CD14-positive monocyte (primary cell): ENCODE measurements around the gene COL5A3. TPM values are rescaled to one million over a fixed set of nuclear protein-coding genes. Genes with fewer than 3 reads are reported as not detected.

ENCODE experiments used
- DNase-seq, 3 donors: peaks; one replicate each; pipeline ENCODE4 v3.0.0-alpha.2; 2011 to 2022
- H2AFZ ChIP-seq: 2 replicates; pipeline ENCODE4 v1.6.0; 2012; ENCODE audit warnings: mild to moderate bottlenecking, low read depth, low read length, inconsistent platforms; ENCODE audit not compliant: insufficient read depth, poor library complexity, severe bottlenecking
- H3K27ac ChIP-seq, 2 donors: 1 replicate in 1 of 2; 2 replicates in 1 of 2; pipeline ENCODE4 v1.5.1; 2012 to 2013; ENCODE audit warnings: low read length in 2 of 2, control low read depth in 1 of 2, inconsistent platforms in 1 of 2, low read depth in 1 of 2, mild to moderate bottlenecking in 1 of 2
- H3K27me3 ChIP-seq, 2 donors: one replicate each; pipeline versions ENCODE4 v1.6.0 to v1.6.1; 2011 to 2013; ENCODE audit warnings: low read length in 2 of 2; ENCODE audit not compliant: control insufficient read depth in 2 of 2, insufficient read depth in 2 of 2
- H3K36me3 ChIP-seq, 2 donors: replicated peaks in 1 of 2; 1 replicate in 1 of 2; 2 replicates in 1 of 2; pipeline versions ENCODE4 v1.5.1 to v1.6.1; 2012 to 2013; ENCODE audit warnings: low read length in 2 of 2, control low read depth in 1 of 2, inconsistent platforms in 1 of 2, mild to moderate bottlenecking in 1 of 2; ENCODE audit not compliant: insufficient read depth in 2 of 2, control insufficient read depth in 1 of 2
- H3K4me1 ChIP-seq, 2 donors: 1 replicate in 1 of 2; 2 replicates in 1 of 2; pipeline versions ENCODE4 v1.5.1 to v1.6.1; 2012 to 2013; ENCODE audit warnings: low read length in 2 of 2, control low read depth in 1 of 2, inconsistent platforms in 1 of 2, mild to moderate bottlenecking in 1 of 2, moderate library complexity in 1 of 2; ENCODE audit not compliant: insufficient read depth in 2 of 2, control insufficient read depth in 1 of 2
- H3K4me2 ChIP-seq: replicated peaks from 2 replicates; pipeline ENCODE3; 2012; ENCODE audit warnings: low read length, moderate library complexity, mild to moderate bottlenecking; ENCODE audit not compliant: poor library complexity, severe bottlenecking; ENCODE audit errors: extremely low read depth
- H3K4me3 ChIP-seq, 3 experiments: fragments of 200-600 bp in 1 of 3; sonication (generic) in 1 of 3; replicated peaks in 1 of 3; 1 replicate in 2 of 3; 2 replicates in 1 of 3; pipeline ENCODE4 v1.5.1; 2011 to 2013; ENCODE audit warnings: low read length in 3 of 3, mild to moderate bottlenecking in 3 of 3, control low read depth in 2 of 3, low read depth in 2 of 3, inconsistent platforms in 1 of 3, moderate library complexity in 1 of 3
- H3K79me2 ChIP-seq: 2 replicates; pipeline ENCODE4 v1.6.0; 2012; ENCODE audit warnings: mild to moderate bottlenecking, control low read depth, inconsistent platforms, low read length, moderate library complexity; ENCODE audit not compliant: insufficient read depth
- H3K9ac ChIP-seq: 2 replicates; pipeline ENCODE4 v1.6.0; 2017; ENCODE audit warnings: low read length, mild to moderate bottlenecking; ENCODE audit not compliant: insufficient read depth, poor library complexity, severe bottlenecking
- H3K9me3 ChIP-seq, 2 donors: replicated peaks in 1 of 2; 1 replicate in 1 of 2; 2 replicates in 1 of 2; pipeline versions ENCODE4 v1.5.1 to v1.6.1; 2012 to 2013; ENCODE audit warnings: low read length in 2 of 2, control low read depth in 1 of 2; ENCODE audit not compliant: control insufficient read depth in 1 of 2, insufficient read depth in 1 of 2
- H4K20me1 ChIP-seq: 2 replicates; pipeline ENCODE4 v1.6.0; 2012; ENCODE audit warnings: mild to moderate bottlenecking, low read length, control low read depth, moderate library complexity; ENCODE audit not compliant: insufficient read depth
- H3K27ac Mint-ChIP-seq, 7 donors: one replicate each; pipeline ENCODE4 v1.8.0; 2020; ENCODE audit warnings: mild to moderate bottlenecking in 7 of 7, mixed read lengths in 7 of 7, moderate library complexity in 6 of 7, inconsistent platforms in 2 of 7
- H3K27me3 Mint-ChIP-seq, 3 donors: one replicate each; pipeline ENCODE4 v1.8.0; 2021 to 2022; ENCODE audit warnings: low read depth in 3 of 3, mild to moderate bottlenecking in 3 of 3, mixed read lengths in 3 of 3, moderate library complexity in 3 of 3, inconsistent platforms in 1 of 3
- H3K36me3 Mint-ChIP-seq, 2 donors: one replicate each; pipeline ENCODE4 v1.8.0; 2020; ENCODE audit warnings: mixed read lengths in 2 of 2, inconsistent platforms in 1 of 2, mild to moderate bottlenecking in 1 of 2
- H3K4me1 Mint-ChIP-seq: one replicate; pipeline ENCODE4 v1.8.0; 2020; ENCODE audit warnings: mild to moderate bottlenecking, mixed read lengths
- H3K4me3 Mint-ChIP-seq, 2 donors: one replicate each; pipeline ENCODE4 v1.8.0; 2020; ENCODE audit warnings: mild to moderate bottlenecking in 2 of 2, mixed read lengths in 2 of 2, moderate library complexity in 1 of 2
- H3K9me3 Mint-ChIP-seq, 7 donors: one replicate each; pipeline ENCODE4 v1.8.0; 2020 to 2022; ENCODE audit warnings: mixed read lengths in 7 of 7, mild to moderate bottlenecking in 6 of 7, moderate library complexity in 6 of 7, inconsistent platforms in 2 of 7
- CTCF ChIP-seq: fragments of 200-600 bp; IDR thresholded peaks from one replicate; pipeline ENCODE4 v1.8.0; 2022; ENCODE audit warnings: antibody characterized with exemption, mild to moderate bottlenecking
- WGBS: methylation state at CpG from one replicate; pipeline ENCODE4 v1.1.5; 2013; ENCODE audit warnings: missing lambda C conversion rate; ENCODE audit not compliant: insufficient coverage; 5-methylcytosine and 5-hydroxymethylcytosine counted together
- intact Hi-C, 2 donors: fragments of 100-400 bp; cut with micrococcal nuclease; formaldehyde crosslinking; loops; one replicate each; pipeline versions ENCODE4 v1.15.0 to v1.15.1; 2023
- polyA plus RNA-seq, 3 donors: library from polyadenylated mRNA; depleted of rRNA in 1 of 3; unstranded in 2 of 3; stranded (reverse) in 1 of 3; fragments of 300-500 nt in 2 of 3; fragments of >200 nt in 1 of 3; fragmentation: Illumina TruSeq in 2 of 3; gene quantifications; 1 replicate in 2 of 3; 2 replicates in 1 of 3; pipeline ENCODE4 v1.2.3, GENCODE V29; 2012 to 2021

The COL5A3 gene
- polyA plus RNA-seq, 3 donors = not detected

GRCh38 chr19:9996541-9996940 lies 13.8 kb downstream of the COL5A3 start:
- H3K36me3 Mint-ChIP-seq = no peaks in the 10 kb centered on the region
- Histone ChIP-seq H3K4me2 (no peak overlapping the region), H3K27me3 (no peaks in the 10 kb centered on the region), H4K20me1 (no peaks in the 10 kb centered on the region), H3K4me1 (no peaks in the 10 kb centered on the region), H3K4me3 (no peak overlapping the region), H3K9me3 (no peaks in the 10 kb centered on the region), H3K79me2 (no peaks in the 10 kb centered on the region), H2AFZ (no peak overlapping the region), H3K9ac (no peak overlapping the region), H3K27ac (no peak overlapping the region), H3K36me3 (no peaks in the 10 kb centered on the region)
- intact Hi-C loops = no loop called here
- H3K9me3 Mint-ChIP-seq = peaks cover 0 to 3% (median 0%) of the 10 kb centered on the region in 7 donors
- DNase-seq = no peak
- 91% methylated on average over 3 of the region's 5 CpGs for WGBS
- TF ChIP-seq CTCF = no peak
- H3K27ac Mint-ChIP-seq = no peak overlapping the region
- H3K27me3 Mint-ChIP-seq = peaks cover 13 to 19% (median 18%) of the 10 kb centered on the region in 3 donors
- no peaks in the 10 kb centered on the region for H3K4me1 Mint-ChIP-seq
- H3K4me3 Mint-ChIP-seq = no peak overlapping the region

- H3K36me3 Mint-ChIP-seq = no peaks in the 10 kb centered on the region
- Histone ChIP-seq H4K20me1 (no peaks in the 10 kb centered on the region), H3K9me3 (no peaks in the 10 kb centered on the region), H3K4me3 (no peak overlapping the region), H3K4me2 (no peak overlapping the region), H3K79me2 (no peaks in the 10 kb centered on the region), H3K4me1 (no peaks in the 10 kb centered on the region), H3K27me3 (no peaks in the 10 kb centered on the region), H3K9ac (no peak overlapping the region), H3K36me3 (no peaks in the 10 kb centered on the region), H3K27ac (no peak overlapping the region), H2AFZ (no peak overlapping the region)
- DNase-seq = no peak
- no peaks in the 10 kb centered on the region for H3K4me1 Mint-ChIP-seq
- TF ChIP-seq CTCF = no peak
- no peak overlapping the region for H3K27ac Mint-ChIP-seq
- H3K9me3 Mint-ChIP-seq = peaks cover 0 to 3% (median 0%) of the 10 kb centered on the region in 7 donors
- H3K4me3 Mint-ChIP-seq = no peak overlapping the region
- 87% methylated on average over 3 of the region's 7 CpGs for WGBS
- H3K27me3 Mint-ChIP-seq = peaks cover 12 to 19% (median 17%) of the 10 kb centered on the region in 3 donors
- intact Hi-C loops = no loop called here
These were observed 14.3 kb downstream of the COL5A3 start for GRCh38 chr19:9995999-9996398.
